ENCODE measurements around the gene PLA2G4C.
"Not testable (repeated sequence)": the region's sequence is repeated elsewhere in the genome, so short reads cannot be mapped to it uniquely, and the experiment has no call there.

Gene PLA2G4C

GRCh38 chr19:48117515-48118130 is 7.0 kb upstream of the PLA2G4C start:
- in situ Hi-C loops (cut with MboI; ENCODE audit: low pct_unique_long_range_greater_than_20kb, low sequenced_read_pairs) = loop anchor here (25.0 kb wide), 1 partner anchor 155 kb away; no protein-coding TSS in a partner anchor
- DNase-seq = no peak

- in situ Hi-C loops (cut with MboI; ENCODE audit: low pct_unique_long_range_greater_than_20kb, low sequenced_read_pairs) = loop anchor here (25.0 kb wide), 1 partner anchor 151 kb away; no protein-coding TSS in a partner anchor
- DNase-seq = no peak
Measured at GRCh38 chr19:48113190-48113917, 2.7 kb upstream of the PLA2G4C start.

- DNase-seq = no peak
- in situ Hi-C loops (cut with MboI; ENCODE audit: low pct_unique_long_range_greater_than_20kb, low sequenced_read_pairs) = loop anchor here (25.0 kb wide), 1 partner anchor 149 kb away; no protein-coding TSS in a partner anchor
Measured at GRCh38 chr19:48111280-48111679, 663 bp upstream of the PLA2G4C start.

GRCh38 chr19:48108997-48109782 is 1.4 kb downstream of the PLA2G4C start:
- DNase-seq = no peak
- in situ Hi-C loops (cut with MboI; ENCODE audit: low pct_unique_long_range_greater_than_20kb, low sequenced_read_pairs) = loop anchor here (25.0 kb wide), 1 partner anchor 147 kb away; no protein-coding TSS in a partner anchor

- DNase-seq = no peak
- in situ Hi-C loops (cut with MboI; ENCODE audit: low pct_unique_long_range_greater_than_20kb, low sequenced_read_pairs) = loop anchor here (25.0 kb wide), 1 partner anchor 142 kb away; no protein-coding TSS in a partner anchor
Measured at GRCh38 chr19:48103922-48104321, 6.7 kb downstream of the PLA2G4C start.

GRCh38 chr19:48102870-48103751 is 7.5 kb downstream of the PLA2G4C start:
- in situ Hi-C loops (cut with MboI; ENCODE audit: low pct_unique_long_range_greater_than_20kb, low sequenced_read_pairs) = loop anchor here (25.0 kb wide), 1 partner anchor 141 kb away; no protein-coding TSS in a partner anchor
- peak; percentile 74 for DNase-seq

- in situ Hi-C loops (cut with MboI; ENCODE audit: low pct_unique_long_range_greater_than_20kb, low sequenced_read_pairs) = no loop called here
- no peak for DNase-seq
Measured at GRCh38 chr19:48095612-48096175, 14.9 kb downstream of the PLA2G4C start.

GRCh38 chr19:48094855-48095203 is 15.8 kb downstream of the PLA2G4C start:
- in situ Hi-C loops (cut with MboI; ENCODE audit: low pct_unique_long_range_greater_than_20kb, low sequenced_read_pairs) = no loop called here
- no peak for DNase-seq

GRCh38 chr19:48094129-48094854 is 16.3 kb downstream of the PLA2G4C start:
- no peak for DNase-seq
- in situ Hi-C loops (cut with MboI; ENCODE audit: low pct_unique_long_range_greater_than_20kb, low sequenced_read_pairs) = no loop called here

GRCh38 chr19:48091111-48091718 is 19.4 kb downstream of the PLA2G4C start:
- DNase-seq; in situ Hi-C loops (cut with MboI; ENCODE audit: low pct_unique_long_range_greater_than_20kb, low sequenced_read_pairs): not testable (repeated sequence)

GRCh38 chr19:48090281-48090802 is 20.3 kb downstream of the PLA2G4C start:
- in situ Hi-C loops (cut with MboI; ENCODE audit: low pct_unique_long_range_greater_than_20kb, low sequenced_read_pairs) = no loop called here
- DNase-seq = peak; percentile 26

GRCh38 chr19:48088991-48089390 is 21.6 kb downstream of the PLA2G4C start:
- in situ Hi-C loops (cut with MboI; ENCODE audit: low pct_unique_long_range_greater_than_20kb, low sequenced_read_pairs); DNase-seq: not testable (repeated sequence)

GRCh38 chr19:48085904-48086864 is 24.4 kb downstream of the PLA2G4C start:
- in situ Hi-C loops (cut with MboI; ENCODE audit: low pct_unique_long_range_greater_than_20kb, low sequenced_read_pairs) = no loop called here
- DNase-seq = no peak

GRCh38 chr19:48085076-48085475 is 25.5 kb downstream of the PLA2G4C start:
- in situ Hi-C loops (cut with MboI; ENCODE audit: low pct_unique_long_range_greater_than_20kb, low sequenced_read_pairs) = no loop called here
- no peak for DNase-seq

- DNase-seq = no peak
Measured at GRCh38 chr19:48081106-48081505, 29.5 kb downstream of the PLA2G4C start.

GRCh38 chr19:48070177-48070769 is 40.3 kb downstream of the PLA2G4C start:
- in situ Hi-C loops (cut with MboI; ENCODE audit: low pct_unique_long_range_greater_than_20kb, low sequenced_read_pairs) = not testable (repeated sequence)

More at GRCh38 chr19:48081106-48081505, 29.5 kb downstream of the PLA2G4C start:
- in situ Hi-C loops (cut with MboI; ENCODE audit: low pct_unique_long_range_greater_than_20kb, low sequenced_read_pairs) = no loop called here

More at GRCh38 chr19:48070177-48070769, 40.3 kb downstream of the PLA2G4C start:
- DNase-seq = not testable (repeated sequence)
